HepG2 (cell line): ENCODE results near the gene GUK1. TPM values are rescaled to one million over a fixed set of nuclear protein-coding genes. Genes with fewer than 3 reads are reported as not detected.

Experiments used
- ARID2 ChIP-seq: sonication (generic); formaldehyde crosslinking; IDR thresholded peaks from 2 replicates; pipeline ENCODE4 v1.8.1; 2022; ENCODE audit warnings: mild to moderate bottlenecking, missing genetic modification reagents, borderline replicate concordance
- BCL6 ChIP-seq: IDR thresholded peaks from 2 replicates; pipeline ENCODE4 v1.6.1; 2016; ENCODE audit warnings: missing genetic modification reagents, missing compliant biosample characterization
- BRCA1 ChIP-seq: sonication (generic); formaldehyde crosslinking; IDR thresholded peaks from 2 replicates; pipeline ENCODE4 v1.4.0; 2020; ENCODE audit warnings: missing genetic modification reagents
- CSRNP2 ChIP-seq: sonication (generic); formaldehyde crosslinking; conservative IDR thresholded peaks from 2 replicates; pipeline ENCODE4 v1.8.0; 2022; ENCODE audit warnings: low read depth, missing genetic modification reagents
- IKZF1 ChIP-seq: fragments of 450-650 bp; IDR thresholded peaks from 2 replicates; pipeline ENCODE4 v1.7.1; 2016
- MXD4 ChIP-seq: IDR thresholded peaks from 2 replicates; pipeline ENCODE4 v1.6.1; 2016; ENCODE audit warnings: mild to moderate bottlenecking, missing biosample characterization, missing genetic modification reagents
- NFE2 ChIP-seq: sonication (generic); formaldehyde crosslinking; IDR thresholded peaks from 2 replicates; pipeline ENCODE4 v1.4.0; 2020; ENCODE audit warnings: missing genetic modification reagents
- NR2F1 ChIP-seq, 2 experiments: fragments of 450-650 bp in 1 of 2; formaldehyde crosslinking in 1 of 2; IDR thresholded peaks; 2 replicates each; pipeline versions ENCODE4 v1.5.0 to v1.6.1; 2016 to 2020; ENCODE audit warnings: mild to moderate bottlenecking in 1 of 2, missing compliant biosample characterization in 1 of 2, missing genetic modification reagents in 1 of 2, moderate library complexity in 1 of 2
- RNF2 ChIP-seq: fragments of 450-650 bp; conservative IDR thresholded peaks from 2 replicates; pipeline ENCODE4 v1.6.1; 2016; ENCODE audit warnings: low read depth
- SALL1 ChIP-seq: sonication (generic); formaldehyde crosslinking; IDR thresholded peaks from 2 replicates; pipeline ENCODE4 v1.8.0; 2022; ENCODE audit warnings: mild to moderate bottlenecking, missing genetic modification reagents
- SPEN ChIP-seq: sonication (generic); formaldehyde crosslinking; IDR thresholded peaks from 2 replicates; pipeline ENCODE4 v1.5.1; 2020; ENCODE audit warnings: low read depth, mild to moderate bottlenecking, missing genetic modification reagents
- SRY ChIP-seq: sonication (generic); formaldehyde crosslinking; IDR thresholded peaks from 2 replicates; pipeline ENCODE4 v1.8.0; 2022; ENCODE audit warnings: mild to moderate bottlenecking, missing genetic modification reagents
- ZNF318 ChIP-seq: sonication (generic); formaldehyde crosslinking; IDR thresholded peaks from 2 replicates; pipeline ENCODE4 v1.4.0; 2020; ENCODE audit warnings: mild to moderate bottlenecking, missing genetic modification reagents
- ZSCAN31 ChIP-seq: sonication (generic); formaldehyde crosslinking; IDR thresholded peaks from 2 replicates; pipeline ENCODE4 v1.5.0; 2020; ENCODE audit warnings: low read depth, mild to moderate bottlenecking, missing genetic modification reagents
- polyA plus RNA-seq, 8 experiments: library from polyadenylated mRNA; depleted of rRNA in 3 of 8; stranded (reverse) in 7 of 8; unstranded in 1 of 8; fragments of >200 nt; fragmentation: Illumina TruSeq in 4 of 8; extraction: Trizol in 4 of 8; gene quantifications; 2 replicates each; pipeline versions ENCODE4 v1.2.1 to v1.2.3, GENCODE V29; 2011 to 2016; ENCODE audit warnings: low read depth in 4 of 8, missing spikeins in 1 of 8, mixed read lengths in 1 of 8; ENCODE audit not compliant: insufficient read depth in 1 of 8
- total RNA-seq, 5 experiments: library from RNA; depleted of rRNA; stranded (reverse); fragments of >200 nt; fragmentation: Illumina TruSeq; extraction: Trizol; gene quantifications; 2 replicates each; pipeline ENCODE4 v1.2.3, GENCODE V29; 2016; ENCODE audit warnings: low read depth in 1 of 5
- TF ChIP-seq, protein P1 (sequence below): sonication (generic); formaldehyde crosslinking; IDR thresholded peaks from 2 replicates; pipeline ENCODE4 v1.4.0; 2020; ENCODE audit warnings: missing genetic modification reagents
- TF ChIP-seq, protein P2 (sequence below): sonication (generic); formaldehyde crosslinking; IDR thresholded peaks from 2 replicates; pipeline ENCODE4 v1.8.1; 2023; ENCODE audit warnings: missing genetic modification reagents, mild to moderate bottlenecking, borderline replicate concordance
- TF ChIP-seq, protein P3 (sequence below): sonication (generic); formaldehyde crosslinking; IDR thresholded peaks from 2 replicates; pipeline ENCODE4 v1.5.1; 2020; ENCODE audit warnings: mild to moderate bottlenecking, moderate library complexity, missing genetic modification reagents

Gene GUK1
- total and polyA plus RNA-seq, 2 of the 13 experiments (the other 11 are each of a cell fraction or from before 2014, with no cell fraction given): 116 to 154 TPM

DNA sequence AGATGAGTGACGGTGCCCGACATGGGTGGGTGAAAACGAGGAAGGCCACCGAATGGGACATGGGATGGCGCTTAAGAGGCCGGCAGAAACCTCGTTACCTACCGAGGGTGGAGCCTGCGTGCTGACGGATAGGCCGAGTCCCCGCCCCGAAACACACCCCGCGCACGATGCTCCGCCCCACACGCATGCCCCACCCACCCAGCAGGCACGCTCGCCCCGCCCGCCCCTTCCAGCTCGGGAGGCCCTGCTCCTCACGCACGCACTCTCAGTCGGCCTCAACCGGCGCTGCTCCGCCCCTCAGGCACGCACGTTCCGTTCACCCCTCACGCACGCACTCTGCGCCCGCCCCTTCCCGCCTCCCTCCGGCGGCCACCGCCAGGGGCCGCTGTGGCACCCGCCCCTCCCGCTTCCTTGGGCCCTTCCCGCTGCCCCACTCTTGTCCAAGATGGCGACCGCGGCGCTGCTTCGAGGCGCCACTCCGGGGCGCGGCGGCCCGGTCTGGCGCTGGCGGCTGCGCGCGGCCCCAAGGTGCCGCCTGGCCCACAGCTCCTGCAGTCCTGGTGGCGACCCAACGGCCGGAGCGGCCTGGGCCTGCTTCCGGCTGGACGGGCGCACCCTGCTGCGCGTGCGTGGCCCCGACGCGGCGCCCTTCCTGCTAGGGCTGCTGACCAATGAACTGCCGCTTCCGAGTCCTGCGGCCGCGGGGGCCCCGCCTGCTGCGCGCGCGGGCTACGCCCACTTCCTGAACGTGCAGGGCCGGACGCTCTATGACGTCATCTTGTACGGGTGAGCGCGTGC lies 25.5 kb downstream of the GUK1 start, which contains the start of gene IBA57 (continued):
- TF ChIP-seq ZNF318: no peak
- TF ChIP-seq SPEN (CRISPR knock-in tag): peak; percentile 87
- no peak for TF ChIP-seq NFE2 (CRISPR knock-in tag)
- no peak for TF ChIP-seq IKZF1
- TF ChIP-seq, protein P1, sequence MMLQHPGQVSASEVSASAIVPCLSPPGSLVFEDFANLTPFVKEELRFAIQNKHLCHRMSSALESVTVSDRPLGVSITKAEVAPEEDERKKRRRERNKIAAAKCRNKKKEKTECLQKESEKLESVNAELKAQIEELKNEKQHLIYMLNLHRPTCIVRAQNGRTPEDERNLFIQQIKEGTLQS (CRISPR knock-in tag): 0 out of 2 replicates have a peak, but pooled peaks have one; percentile 12
- TF ChIP-seq RNF2: peak; percentile 93
- TF ChIP-seq, protein P2, sequence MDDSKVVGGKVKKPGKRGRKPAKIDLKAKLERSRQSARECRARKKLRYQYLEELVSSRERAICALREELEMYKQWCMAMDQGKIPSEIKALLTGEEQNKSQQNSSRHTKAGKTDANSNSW: no peak
- TF ChIP-seq ZSCAN31 (CRISPR knock-in tag): no peak
- 0 out of 2 replicates have a peak, but pooled peaks have one; percentile 11 for TF ChIP-seq MXD4 (CRISPR knock-in tag)
- TF ChIP-seq CSRNP2 (CRISPR knock-in tag): no peak
- TF ChIP-seq SALL1 (CRISPR knock-in tag): peak; percentile 52; the same call in 1 of the 2 replicates
- TF ChIP-seq BRCA1 (CRISPR knock-in tag): no peak
- TF ChIP-seq ARID2 (CRISPR knock-in tag): no peak
- TF ChIP-seq NR2F1 (CRISPR knock-in tag; IDR thresholded peaks at IDR 0.05): 0 out of 4 replicates have a peak, but pooled peaks of 1 of the 2 experiments have one; percentile 16
- TF ChIP-seq, protein P3, sequence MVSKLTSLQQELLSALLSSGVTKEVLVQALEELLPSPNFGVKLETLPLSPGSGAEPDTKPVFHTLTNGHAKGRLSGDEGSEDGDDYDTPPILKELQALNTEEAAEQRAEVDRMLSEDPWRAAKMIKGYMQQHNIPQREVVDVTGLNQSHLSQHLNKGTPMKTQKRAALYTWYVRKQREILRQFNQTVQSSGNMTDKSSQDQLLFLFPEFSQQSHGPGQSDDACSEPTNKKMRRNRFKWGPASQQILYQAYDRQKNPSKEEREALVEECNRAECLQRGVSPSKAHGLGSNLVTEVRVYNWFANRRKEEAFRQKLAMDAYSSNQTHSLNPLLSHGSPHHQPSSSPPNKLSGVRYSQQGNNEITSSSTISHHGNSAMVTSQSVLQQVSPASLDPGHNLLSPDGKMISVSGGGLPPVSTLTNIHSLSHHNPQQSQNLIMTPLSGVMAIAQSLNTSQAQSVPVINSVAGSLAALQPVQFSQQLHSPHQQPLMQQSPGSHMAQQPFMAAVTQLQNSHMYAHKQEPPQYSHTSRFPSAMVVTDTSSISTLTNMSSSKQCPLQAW (CRISPR knock-in tag): no peak; the same call in 1 of the 2 replicates
- 0 out of 2 replicates have a peak, but pooled peaks have one; percentile 50 for TF ChIP-seq SRY
- no peak for TF ChIP-seq BCL6 (CRISPR knock-in tag)
